HepG2 (cell line): ENCODE results near the gene EIF1AD. TPM values are rescaled to one million over a fixed set of nuclear protein-coding genes. Genes with fewer than 3 reads are reported as not detected.

Experiments
- ATAC-seq: fragments of 200-7000 bp; cut with Tn5 transposase; 3 replicates; pipeline ENCODE4 v1.9.1; 2020; ENCODE audit warnings: mild to moderate bottlenecking, moderate library complexity
- BruUV-seq: library from RNA; stranded (reverse); fragments of 400-500 nt; replicated peaks from 2 replicates; lab custom pipeline; 2021; lab: Mats Ljungman, UMichigan
- CTCF ChIA-PET: fragments of 300-600 bp; formaldehyde crosslinking; extraction: SDS; loops from one replicate; lab custom pipeline; 2021; ENCODE audit warnings: low total read pairs, inconsistent platforms, low intra/inter-chr PET ratio; lab: Yijun Ruan, JAX
- POLR2A ChIA-PET: fragments of 350-600 bp; sonication (Branson Sonifier 250); formaldehyde crosslinking; loops from one replicate; lab custom pipeline; 2020; ENCODE audit warnings: antibody characterized with exemption, inconsistent platforms; lab: Yijun Ruan, JAX
- DNase-seq: peaks from one replicate; pipeline ENCODE4 v3.0.0-alpha.2; 2015; ENCODE audit warnings: low spot score
- FAIRE-seq: peaks from 3 replicates; lab custom pipeline; 2011; peaks lifted over from hg19 to GRCh38; lab: Jason Lieb, UNC
- H2AFZ ChIP-seq: one replicate; pipeline ENCODE4 v1.6.1; 2011; ENCODE audit warnings: low read length, inconsistent platforms
- H3K27ac ChIP-seq: fragments of 300-600 bp; 3 replicates; pipeline ENCODE4 v1.8.0; 2011; ENCODE audit warnings: mixed run types, mild to moderate bottlenecking, mixed read lengths, low read length, inconsistent platforms; ENCODE audit not compliant: insufficient read depth; ENCODE audit errors: extremely low read length
- H3K27me3 ChIP-seq, 2 experiments: fragments of 200-600 bp in 1 of 2; 2 replicates in 1 of 2; 3 replicates in 1 of 2; pipeline versions ENCODE4 v1.6.0 to v1.8.0; 2011; ENCODE audit warnings: low read length in 2 of 2, mild to moderate bottlenecking in 2 of 2, moderate library complexity in 2 of 2, inconsistent platforms in 1 of 2; ENCODE audit not compliant: insufficient read depth in 2 of 2, control insufficient read depth in 1 of 2
- H3K36me3 ChIP-seq, 2 experiments: fragments of 200-600 bp in 1 of 2; replicated peaks in 1 of 2; 2 replicates in 1 of 2; 3 replicates in 1 of 2; pipeline versions ENCODE4 v1.5.1 to v1.8.0; 2011; ENCODE audit warnings: low read length in 2 of 2, inconsistent platforms in 1 of 2; ENCODE audit not compliant: insufficient read depth in 2 of 2, control insufficient read depth in 1 of 2
- H3K4me1 ChIP-seq: 2 replicates; pipeline ENCODE4 v1.5.1; 2012; ENCODE audit warnings: low read length, inconsistent platforms; ENCODE audit not compliant: insufficient read depth
- H3K4me2 ChIP-seq: 2 replicates; pipeline ENCODE4 v1.6.0; 2011; ENCODE audit warnings: low read depth, low read length, inconsistent platforms
- H3K4me3 ChIP-seq, 3 experiments: fragments of 200-600 bp in 1 of 3; sonication (generic), shearing (Covaris generic) in 1 of 3; replicated peaks in 1 of 3; 2 replicates each; pipeline ENCODE4 v1.5.1; 2011 to 2016; ENCODE audit warnings: low read length in 3 of 3, inconsistent platforms in 2 of 3, low read depth in 2 of 3, mild to moderate bottlenecking in 2 of 3, control low read depth in 1 of 3, mixed read lengths in 1 of 3; ENCODE audit not compliant: insufficient read depth in 1 of 3
- H3K79me2 ChIP-seq: one replicate; pipeline ENCODE4 v1.6.1; 2011; ENCODE audit warnings: low read length, inconsistent platforms; ENCODE audit not compliant: insufficient read depth
- H3K9ac ChIP-seq: 2 replicates; pipeline ENCODE4 v1.6.0; 2011; ENCODE audit warnings: mild to moderate bottlenecking, low read depth, low read length, inconsistent platforms; ENCODE audit not compliant: insufficient read depth
- H3K9me3 ChIP-seq: 2 replicates; pipeline ENCODE4 v1.5.1; 2012; ENCODE audit warnings: mild to moderate bottlenecking, low read length
- H4K20me1 ChIP-seq: 2 replicates; pipeline ENCODE4 v1.6.0; 2011; ENCODE audit warnings: inconsistent platforms, mild to moderate bottlenecking, low read length, moderate library complexity; ENCODE audit not compliant: insufficient read depth
- HHEX ChIP-seq: IDR thresholded peaks from 2 replicates; pipeline ENCODE4 v1.6.1; 2016; ENCODE audit warnings: control low read depth
- RAD21 ChIP-seq: fragments of 450-650 bp; formaldehyde crosslinking; IDR thresholded peaks from 2 replicates; pipeline ENCODE4 v1.5.0; 2020; ENCODE audit warnings: mild to moderate bottlenecking
- ZFP82 ChIP-seq: sonication (generic); formaldehyde crosslinking; IDR thresholded peaks from 2 replicates; pipeline ENCODE4 v1.5.1; 2020; ENCODE audit warnings: mild to moderate bottlenecking, missing genetic modification reagents, borderline replicate concordance
- ZNF224 ChIP-seq: sonication (generic); formaldehyde crosslinking; IDR thresholded peaks from 2 replicates; pipeline ENCODE4 v1.5.0; 2020; ENCODE audit warnings: mild to moderate bottlenecking, missing genetic modification reagents
- ZNF296 ChIP-seq: sonication (generic); formaldehyde crosslinking; conservative IDR thresholded peaks from 2 replicates; pipeline ENCODE4 v1.5.0; 2020; ENCODE audit warnings: mild to moderate bottlenecking, missing genetic modification reagents
- ZNF550 ChIP-seq: sonication (generic); formaldehyde crosslinking; IDR thresholded peaks from 2 replicates; pipeline ENCODE4 v1.4.0; 2020; ENCODE audit warnings: mild to moderate bottlenecking, missing genetic modification reagents, borderline replicate concordance
- WGBS: methylation state at CpG from one replicate; pipeline ENCODE4 v1.1.6; 2017; ENCODE audit warnings: low lambda C conversion rate; 5-methylcytosine and 5-hydroxymethylcytosine counted together
- in situ Hi-C: cut with HindIII; loops from 2 replicates; pipeline ENCODE4 v1.10.0; 2017; ENCODE audit warnings: low pct_unique_long_range_greater_than_20kb; ENCODE audit not compliant: extremely low pct_ligation_motif_present
- intact Hi-C: fragments of 100-400 bp; cut with micrococcal nuclease; formaldehyde crosslinking; loops from one replicate; pipeline ENCODE4 v1.10.0; 2022; ENCODE audit not compliant: unreplicated experiment
- polyA plus RNA-seq, 8 experiments: library from polyadenylated mRNA; depleted of rRNA in 3 of 8; stranded (reverse) in 7 of 8; unstranded in 1 of 8; fragments of >200 nt; fragmentation: Illumina TruSeq in 4 of 8; extraction: Trizol in 4 of 8; gene quantifications; 2 replicates each; pipeline versions ENCODE4 v1.2.1 to v1.2.3, GENCODE V29; 2011 to 2016; ENCODE audit warnings: low read depth in 4 of 8, missing spikeins in 1 of 8, mixed read lengths in 1 of 8; ENCODE audit not compliant: insufficient read depth in 1 of 8
- total RNA-seq, 5 experiments: library from RNA; depleted of rRNA; stranded (reverse); fragments of >200 nt; fragmentation: Illumina TruSeq; extraction: Trizol; gene quantifications; 2 replicates each; pipeline ENCODE4 v1.2.3, GENCODE V29; 2016; ENCODE audit warnings: low read depth in 1 of 5
- TF ChIP-seq, protein P1 (sequence below): sonication (generic); formaldehyde crosslinking; IDR thresholded peaks from 2 replicates; pipeline ENCODE4 v1.8.1; 2023; ENCODE audit warnings: mild to moderate bottlenecking, missing genetic modification reagents
- TF ChIP-seq, protein P2 (sequence below): sonication (generic); formaldehyde crosslinking; IDR thresholded peaks from 2 replicates; pipeline ENCODE4 v1.8.0; 2022; ENCODE audit warnings: missing genetic modification reagents, mild to moderate bottlenecking, borderline replicate concordance
- TF ChIP-seq, protein P3 (sequence below): sonication (generic); formaldehyde crosslinking; IDR thresholded peaks from 2 replicates; pipeline ENCODE4 v1.5.1; 2020; ENCODE audit warnings: mild to moderate bottlenecking, missing genetic modification reagents
- TF ChIP-seq, protein P4 (sequence below): sonication (generic); formaldehyde crosslinking; IDR thresholded peaks from 2 replicates; pipeline ENCODE4 v1.4.0; 2020; ENCODE audit warnings: missing genetic modification reagents

Gene EIF1AD
- total and polyA plus RNA-seq, 2 of the 13 experiments (the other 11 are each of a cell fraction or from before 2014, with no cell fraction given): 18.2 to 30.8 TPM

- TF ChIP-seq HHEX (no peak), ZNF550 (CRISPR knock-in tag) (no peak), ZNF224 (no peak), ZNF296 (CRISPR knock-in tag) (no peak)
- TF ChIP-seq, protein P1, sequence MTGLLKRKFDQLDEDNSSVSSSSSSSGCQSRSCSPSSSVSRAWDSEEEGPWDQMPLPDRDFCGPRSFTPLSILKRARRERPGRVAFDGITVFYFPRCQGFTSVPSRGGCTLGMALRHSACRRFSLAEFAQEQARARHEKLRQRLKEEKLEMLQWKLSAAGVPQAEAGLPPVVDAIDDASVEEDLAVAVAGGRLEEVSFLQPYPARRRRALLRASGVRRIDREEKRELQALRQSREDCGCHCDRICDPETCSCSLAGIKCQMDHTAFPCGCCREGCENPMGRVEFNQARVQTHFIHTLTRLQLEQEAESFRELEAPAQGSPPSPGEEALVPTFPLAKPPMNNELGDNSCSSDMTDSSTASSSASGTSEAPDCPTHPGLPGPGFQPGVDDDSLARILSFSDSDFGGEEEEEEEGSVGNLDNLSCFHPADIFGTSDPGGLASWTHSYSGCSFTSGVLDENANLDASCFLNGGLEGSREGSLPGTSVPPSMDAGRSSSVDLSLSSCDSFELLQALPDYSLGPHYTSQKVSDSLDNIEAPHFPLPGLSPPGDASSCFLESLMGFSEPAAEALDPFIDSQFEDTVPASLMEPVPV: no peak
- TF ChIP-seq, protein P2, sequence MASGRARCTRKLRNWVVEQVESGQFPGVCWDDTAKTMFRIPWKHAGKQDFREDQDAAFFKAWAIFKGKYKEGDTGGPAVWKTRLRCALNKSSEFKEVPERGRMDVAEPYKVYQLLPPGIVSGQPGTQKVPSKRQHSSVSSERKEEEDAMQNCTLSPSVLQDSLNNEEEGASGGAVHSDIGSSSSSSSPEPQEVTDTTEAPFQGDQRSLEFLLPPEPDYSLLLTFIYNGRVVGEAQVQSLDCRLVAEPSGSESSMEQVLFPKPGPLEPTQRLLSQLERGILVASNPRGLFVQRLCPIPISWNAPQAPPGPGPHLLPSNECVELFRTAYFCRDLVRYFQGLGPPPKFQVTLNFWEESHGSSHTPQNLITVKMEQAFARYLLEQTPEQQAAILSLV: no peak
- TF ChIP-seq, protein P3, sequence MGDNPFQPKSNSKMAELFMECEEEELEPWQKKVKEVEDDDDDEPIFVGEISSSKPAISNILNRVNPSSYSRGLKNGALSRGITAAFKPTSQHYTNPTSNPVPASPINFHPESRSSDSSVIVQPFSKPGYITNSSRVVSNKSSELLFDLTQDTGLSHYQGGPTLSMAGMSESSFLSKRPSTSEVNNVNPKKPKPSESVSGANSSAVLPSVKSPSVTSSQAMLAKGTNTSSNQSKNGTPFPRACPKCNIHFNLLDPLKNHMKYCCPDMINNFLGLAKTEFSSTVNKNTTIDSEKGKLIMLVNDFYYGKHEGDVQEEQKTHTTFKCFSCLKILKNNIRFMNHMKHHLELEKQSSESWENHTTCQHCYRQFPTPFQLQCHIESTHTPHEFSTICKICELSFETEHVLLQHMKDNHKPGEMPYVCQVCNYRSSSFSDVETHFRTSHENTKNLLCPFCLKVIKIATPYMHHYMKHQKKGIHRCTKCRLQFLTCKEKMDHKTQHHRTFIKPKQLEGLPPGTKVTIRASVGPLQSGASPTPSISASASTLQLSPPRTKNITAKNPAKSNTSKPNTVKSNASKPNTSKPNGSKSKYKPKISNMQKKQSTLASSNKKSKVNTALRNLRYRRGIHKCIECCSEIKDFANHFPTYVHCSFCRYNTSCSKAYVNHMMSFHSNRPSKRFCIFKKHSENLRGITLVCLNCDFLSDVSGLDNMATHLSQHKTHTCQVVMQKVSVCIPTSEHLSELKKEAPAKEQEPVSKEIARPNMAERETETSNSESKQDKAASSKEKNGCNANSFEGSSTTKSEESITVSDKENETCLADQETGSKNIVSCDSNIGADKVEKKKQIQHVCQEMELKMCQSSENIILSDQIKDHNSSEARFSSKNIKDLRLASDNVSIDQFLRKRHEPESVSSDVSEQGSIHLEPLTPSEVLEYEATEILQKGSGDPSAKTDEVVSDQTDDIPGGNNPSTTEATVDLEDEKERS: no peak
- TF ChIP-seq, all 625 proteins: peak for 0
These were observed 18.3 kb upstream of the EIF1AD start (continued) for GRCh38 chr11:66020212-66020611.

GRCh38 chr11:66017321-66017720 is 15.4 kb upstream of the EIF1AD start:
- POLR2A ChIA-PET: no interaction called here
- H3K27me3 ChIP-seq: peaks cover 9 to 37% of the 10 kb centered on the region in 2 experiments; a peak in 4 of 5 replicates
- H3K4me2 ChIP-seq: no peak overlapping the region
- CTCF ChIA-PET: no interaction called here
- intact Hi-C loops (no loop called here), in situ Hi-C loops (no loop called here)
- H3K79me2 ChIP-seq: no peaks in the 10 kb centered on the region
- no peak for FAIRE-seq
- H3K4me1 ChIP-seq: peaks cover 13% of the 10 kb centered on the region; the same call in 1 of the 2 replicates
- BruUV-seq: no TSS peak
- 55% methylated on average over 4 of the region's 4 CpGs for whole genome bisulfite sequencing
- no peaks in the 10 kb centered on the region for H4K20me1 ChIP-seq
- H3K36me3 ChIP-seq: no peaks in the 10 kb centered on the region
- H3K27ac ChIP-seq: no peak overlapping the region
- H3K4me3 ChIP-seq: no peak overlapping the region
- no peaks in the 10 kb centered on the region for H3K9me3 ChIP-seq
- no peak overlapping the region for H2AFZ ChIP-seq
- no peak for DNase-seq
- no peak overlapping the region for H3K9ac ChIP-seq
- ATAC-seq: no peak
- TF ChIP-seq ZFP82 (no peak), RAD21 (CRISPR knock-in tag) (no peak)
- TF ChIP-seq, protein P4, sequence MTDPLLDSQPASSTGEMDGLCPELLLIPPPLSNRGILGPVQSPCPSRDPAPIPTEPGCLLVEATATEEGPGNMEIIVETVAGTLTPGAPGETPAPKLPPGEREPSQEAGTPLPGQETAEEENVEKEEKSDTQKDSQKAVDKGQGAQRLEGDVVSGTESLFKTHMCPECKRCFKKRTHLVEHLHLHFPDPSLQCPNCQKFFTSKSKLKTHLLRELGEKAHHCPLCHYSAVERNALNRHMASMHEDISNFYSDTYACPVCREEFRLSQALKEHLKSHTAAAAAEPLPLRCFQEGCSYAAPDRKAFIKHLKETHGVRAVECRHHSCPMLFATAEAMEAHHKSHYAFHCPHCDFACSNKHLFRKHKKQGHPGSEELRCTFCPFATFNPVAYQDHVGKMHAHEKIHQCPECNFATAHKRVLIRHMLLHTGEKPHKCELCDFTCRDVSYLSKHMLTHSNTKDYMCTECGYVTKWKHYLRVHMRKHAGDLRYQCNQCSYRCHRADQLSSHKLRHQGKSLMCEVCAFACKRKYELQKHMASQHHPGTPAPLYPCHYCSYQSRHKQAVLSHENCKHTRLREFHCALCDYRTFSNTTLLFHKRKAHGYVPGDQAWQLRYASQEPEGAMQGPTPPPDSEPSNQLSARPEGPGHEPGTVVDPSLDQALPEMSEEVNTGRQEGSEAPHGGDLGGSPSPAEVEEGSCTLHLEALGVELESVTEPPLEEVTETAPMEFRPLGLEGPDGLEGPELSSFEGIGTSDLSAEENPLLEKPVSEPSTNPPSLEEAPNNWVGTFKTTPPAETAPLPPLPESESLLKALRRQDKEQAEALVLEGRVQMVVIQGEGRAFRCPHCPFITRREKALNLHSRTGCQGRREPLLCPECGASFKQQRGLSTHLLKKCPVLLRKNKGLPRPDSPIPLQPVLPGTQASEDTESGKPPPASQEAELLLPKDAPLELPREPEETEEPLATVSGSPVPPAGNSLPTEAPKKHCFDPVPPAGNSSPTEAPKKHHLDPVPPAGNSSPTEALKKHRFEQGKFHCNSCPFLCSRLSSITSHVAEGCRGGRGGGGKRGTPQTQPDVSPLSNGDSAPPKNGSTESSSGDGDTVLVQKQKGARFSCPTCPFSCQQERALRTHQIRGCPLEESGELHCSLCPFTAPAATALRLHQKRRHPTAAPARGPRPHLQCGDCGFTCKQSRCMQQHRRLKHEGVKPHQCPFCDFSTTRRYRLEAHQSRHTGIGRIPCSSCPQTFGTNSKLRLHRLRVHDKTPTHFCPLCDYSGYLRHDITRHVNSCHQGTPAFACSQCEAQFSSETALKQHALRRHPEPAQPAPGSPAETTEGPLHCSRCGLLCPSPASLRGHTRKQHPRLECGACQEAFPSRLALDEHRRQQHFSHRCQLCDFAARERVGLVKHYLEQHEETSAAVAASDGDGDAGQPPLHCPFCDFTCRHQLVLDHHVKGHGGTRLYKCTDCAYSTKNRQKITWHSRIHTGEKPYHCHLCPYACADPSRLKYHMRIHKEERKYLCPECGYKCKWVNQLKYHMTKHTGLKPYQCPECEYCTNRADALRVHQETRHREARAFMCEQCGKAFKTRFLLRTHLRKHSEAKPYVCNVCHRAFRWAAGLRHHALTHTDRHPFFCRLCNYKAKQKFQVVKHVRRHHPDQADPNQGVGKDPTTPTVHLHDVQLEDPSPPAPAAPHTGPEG (CRISPR knock-in tag): no peak
